GM10847 (cell line): ENCODE results near the gene ARHGEF26.

Experiments
- POLR2A ChIP-seq: IDR thresholded peaks from 2 replicates; pipeline ENCODE4 v1.6.1; 2011; ENCODE audit not compliant: insufficient read length; ENCODE audit errors: extremely low read depth

Gene ARHGEF26

DNA sequence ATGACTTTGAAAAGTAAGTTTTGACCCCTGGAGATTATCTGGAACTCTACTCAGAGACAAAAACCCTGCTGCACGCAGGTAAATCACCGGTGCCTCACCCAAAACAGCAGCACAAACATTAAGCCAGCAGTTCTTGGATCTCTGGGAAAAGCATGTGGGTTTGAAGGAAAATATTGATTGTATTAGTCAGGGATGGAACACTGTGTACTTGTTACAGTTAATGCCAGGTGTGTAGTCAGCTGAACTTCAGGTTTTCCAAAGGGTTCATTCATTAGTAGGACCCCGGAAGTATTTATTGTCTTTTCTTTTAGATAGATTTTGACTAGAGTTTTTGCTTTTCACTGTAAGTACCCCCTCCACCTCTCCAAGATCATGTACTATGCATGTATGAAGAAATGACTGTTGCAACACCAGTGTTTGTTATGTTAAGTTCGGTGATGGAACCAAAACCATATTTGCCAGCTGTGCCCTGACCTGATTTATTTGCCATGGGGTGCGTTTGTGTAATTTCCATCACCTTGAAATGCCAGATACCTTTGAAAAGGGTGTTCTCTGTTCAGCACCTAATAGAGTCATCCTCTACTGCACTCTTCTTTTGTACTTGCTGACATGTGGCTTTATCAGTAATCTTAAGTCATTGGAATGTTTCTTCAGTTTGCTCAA, 14.5 kb downstream of the ARHGEF26 start:
- no peak for TF ChIP-seq POLR2A

DNA sequence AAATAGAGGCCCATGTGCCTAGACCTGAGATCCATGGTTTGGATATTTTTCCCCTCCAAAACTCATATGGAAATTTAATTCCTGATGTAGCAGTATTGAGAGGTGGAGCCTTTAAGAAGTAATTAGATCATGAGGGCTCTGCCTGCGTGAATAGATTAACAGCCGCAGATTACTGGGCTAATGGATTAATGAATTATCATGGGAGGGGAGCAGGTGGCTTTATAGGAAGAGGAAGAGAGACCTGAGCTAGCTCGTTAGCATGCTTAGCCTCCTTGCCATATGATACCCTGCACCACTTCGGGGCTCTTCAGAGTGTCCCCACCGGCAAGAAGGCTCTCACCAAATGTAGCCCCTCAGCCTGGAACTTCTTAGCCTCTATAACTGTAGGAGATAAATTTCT, 15.8 kb downstream of the ARHGEF26 start:
- no peak for TF ChIP-seq POLR2A

DNA sequence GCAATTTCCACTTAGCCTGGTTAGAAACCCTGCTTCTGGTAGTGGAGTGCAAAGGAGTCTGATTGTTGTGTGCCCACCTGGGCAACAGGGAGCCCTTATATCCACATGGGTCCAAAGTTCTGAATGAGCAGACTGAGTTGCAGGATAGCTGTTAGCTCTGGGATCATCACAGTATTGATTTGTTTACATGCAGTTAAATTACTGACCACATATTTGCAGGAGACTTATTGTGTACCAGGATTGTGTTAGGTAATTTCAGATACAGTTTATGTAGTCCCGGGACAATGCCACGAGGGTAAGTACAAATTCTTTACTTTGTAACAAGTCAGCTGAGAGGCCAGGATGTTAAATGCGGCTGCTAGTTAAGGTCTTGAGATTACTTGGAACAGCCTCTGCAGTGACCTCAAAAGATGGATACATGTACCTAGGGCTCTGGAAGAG, 18.8 kb downstream of the ARHGEF26 start:
- TF ChIP-seq POLR2A, result no peak

DNA sequence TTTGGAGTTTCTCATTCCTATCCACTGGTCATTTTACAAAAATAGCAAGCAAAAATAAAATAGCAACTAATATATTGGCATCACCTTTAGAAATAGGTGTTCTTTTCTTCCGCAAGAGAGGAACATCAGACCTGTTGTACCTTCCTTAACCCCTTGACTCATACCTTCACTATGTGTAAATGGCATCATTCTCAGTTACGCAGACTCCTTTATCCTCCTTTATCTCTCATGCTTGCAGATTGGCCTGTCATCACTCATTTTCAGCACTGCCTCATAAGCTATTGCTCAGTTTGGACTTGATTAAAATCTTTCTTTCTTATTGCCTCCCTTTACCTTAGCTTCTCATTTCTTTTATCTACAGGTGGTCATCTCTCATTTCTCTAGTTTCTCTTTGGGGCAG, 21.4 kb downstream of the ARHGEF26 start:
- no peak for TF ChIP-seq POLR2A

DNA sequence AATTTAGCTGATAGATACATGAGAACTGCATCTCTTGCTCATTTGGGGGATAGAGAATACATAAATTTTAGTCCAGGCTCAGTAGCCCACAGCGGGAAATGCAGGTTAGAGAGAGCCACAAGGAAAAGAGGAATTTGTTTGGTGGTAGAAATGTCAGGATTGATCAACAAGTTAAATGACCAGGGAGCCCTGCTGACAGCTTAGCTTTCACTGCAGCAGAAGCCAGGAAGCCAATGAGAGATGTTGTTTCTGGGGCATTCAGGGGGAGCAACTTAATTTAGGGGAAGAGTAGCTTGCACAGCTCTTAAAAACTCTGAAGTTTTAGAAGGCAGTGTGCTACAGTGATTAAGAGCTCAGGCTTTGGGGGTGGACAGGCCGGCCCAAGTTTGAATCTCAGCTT, 22.7 kb downstream of the ARHGEF26 start:
- no peak for TF ChIP-seq POLR2A

DNA sequence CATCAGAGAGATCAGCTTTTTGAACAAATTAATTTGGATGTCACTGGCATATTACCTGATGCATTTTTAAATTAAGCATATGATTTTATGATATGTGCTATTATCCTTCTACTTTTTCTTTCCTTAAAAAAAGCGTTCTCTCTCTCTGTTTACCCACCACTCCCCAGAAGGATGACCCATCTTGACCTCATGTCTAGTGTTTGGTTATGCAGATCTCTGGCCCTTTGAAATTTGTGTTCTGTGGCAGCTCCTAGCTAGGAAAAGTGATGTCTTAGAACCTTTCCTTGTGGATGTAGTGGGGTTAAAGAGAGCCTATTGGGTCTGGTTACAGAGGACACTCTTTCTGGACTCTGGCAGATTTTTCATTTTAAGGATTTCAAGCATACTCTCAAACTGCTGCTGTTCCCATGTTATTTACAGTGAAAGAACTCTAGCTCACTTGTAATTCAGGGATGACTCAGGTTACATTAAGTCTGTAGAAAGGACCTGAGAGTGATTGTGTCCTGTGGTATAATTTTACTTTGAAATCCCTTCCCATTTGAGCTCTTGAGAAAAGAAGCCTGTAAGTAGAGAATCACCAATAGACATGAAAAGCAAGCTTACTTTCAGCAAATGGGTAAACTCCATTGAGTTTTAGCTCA, 23.8 kb downstream of the ARHGEF26 start:
- TF ChIP-seq POLR2A, result no peak

DNA sequence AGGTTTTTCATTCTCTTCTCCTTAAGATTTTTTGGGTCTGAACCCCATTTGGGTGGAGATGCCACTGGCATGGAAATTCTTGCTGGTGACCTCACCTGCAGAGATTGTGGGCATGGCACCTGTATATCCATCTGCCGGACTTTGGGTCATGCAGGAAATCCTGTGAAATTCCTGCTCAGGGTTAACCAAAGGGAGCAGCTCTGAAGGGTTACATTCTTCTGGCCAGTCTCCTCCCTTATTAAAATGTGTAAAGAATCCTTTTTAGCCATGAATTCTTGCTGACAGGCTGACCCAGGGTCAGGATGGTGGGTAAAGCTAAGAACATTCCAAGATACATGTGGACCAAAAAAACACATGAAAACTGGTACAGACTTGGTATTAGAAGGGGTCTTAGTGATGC, 27.4 kb downstream of the ARHGEF26 start:
- no peak for TF ChIP-seq POLR2A

DNA sequence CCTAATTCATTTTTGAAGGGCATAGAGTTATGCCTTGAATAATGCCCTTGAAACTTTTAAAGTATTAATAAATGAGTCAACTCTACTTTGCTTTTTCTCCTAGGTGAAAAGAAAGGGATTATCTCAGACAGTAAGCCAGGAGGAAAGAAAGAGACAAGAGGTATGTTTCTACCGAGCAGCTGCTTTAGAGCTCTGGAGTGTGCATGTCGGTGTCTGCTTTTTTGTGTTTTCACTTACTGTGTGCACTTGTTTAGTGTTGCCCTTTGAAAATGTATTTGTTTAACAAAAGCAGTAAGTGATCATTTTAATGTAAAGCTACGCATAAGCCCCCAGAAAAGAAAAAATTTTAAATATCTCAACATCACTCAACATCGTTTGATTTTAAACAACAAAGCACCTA, 28.1 kb downstream of the ARHGEF26 start:
- no peak for TF ChIP-seq POLR2A

DNA sequence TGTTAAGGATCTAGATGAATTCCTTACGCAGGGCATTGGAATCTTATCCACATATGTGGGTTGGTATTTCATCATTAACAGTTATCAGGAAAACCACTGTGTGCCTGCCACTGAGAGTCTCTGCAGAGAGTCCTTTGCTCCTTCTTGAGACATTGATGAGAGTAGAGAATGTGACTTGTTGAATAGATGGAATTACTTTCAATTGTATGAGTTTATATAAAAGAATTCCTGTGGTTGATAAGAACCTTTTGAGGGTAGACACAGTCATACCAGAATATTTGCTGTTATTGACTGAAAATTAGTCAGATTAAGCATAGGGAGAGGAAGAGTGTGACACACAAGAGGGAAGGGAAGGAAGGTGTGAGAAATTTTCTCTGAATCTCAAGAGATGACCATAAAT, 30.8 kb downstream of the ARHGEF26 start:
- no peak for TF ChIP-seq POLR2A

DNA sequence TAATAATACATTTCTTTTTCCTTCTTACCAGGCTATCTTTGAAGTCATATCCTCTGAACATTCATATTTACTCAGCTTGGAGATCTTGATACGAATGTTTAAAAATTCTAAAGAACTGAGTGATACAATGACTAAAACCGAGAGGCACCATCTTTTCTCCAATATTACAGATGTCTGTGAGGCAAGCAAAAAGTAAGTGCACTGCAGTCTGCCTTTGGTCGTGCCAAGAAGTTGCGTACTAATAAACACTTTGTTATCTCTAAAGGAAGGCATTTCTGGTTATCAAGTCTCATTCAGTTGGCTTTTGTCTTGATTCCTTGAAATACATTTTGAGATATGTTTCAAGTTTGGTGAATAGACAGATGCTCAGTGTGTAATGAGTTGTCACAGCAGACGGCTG, 31.6 kb downstream of the ARHGEF26 start:
- no peak for TF ChIP-seq POLR2A

DNA sequence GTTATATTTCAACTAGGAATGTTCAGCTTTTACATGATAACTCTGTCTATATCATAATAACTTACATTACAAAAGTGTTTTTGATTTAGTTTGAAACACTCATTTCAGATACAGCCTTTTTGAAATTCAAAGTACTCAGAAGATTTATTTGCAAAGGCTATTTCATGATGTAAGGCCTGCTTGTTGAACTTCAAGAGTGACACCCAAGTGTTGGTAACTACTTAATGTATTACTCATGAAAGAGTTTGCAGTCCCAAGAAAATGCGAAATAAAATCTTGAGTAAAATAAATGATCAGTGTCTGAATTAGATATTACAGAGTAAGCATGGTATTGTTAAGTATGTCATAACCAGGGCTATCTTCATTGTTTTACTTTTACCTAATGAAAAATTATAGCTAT, 35.3 kb downstream of the ARHGEF26 start:
- no peak for TF ChIP-seq POLR2A

DNA sequence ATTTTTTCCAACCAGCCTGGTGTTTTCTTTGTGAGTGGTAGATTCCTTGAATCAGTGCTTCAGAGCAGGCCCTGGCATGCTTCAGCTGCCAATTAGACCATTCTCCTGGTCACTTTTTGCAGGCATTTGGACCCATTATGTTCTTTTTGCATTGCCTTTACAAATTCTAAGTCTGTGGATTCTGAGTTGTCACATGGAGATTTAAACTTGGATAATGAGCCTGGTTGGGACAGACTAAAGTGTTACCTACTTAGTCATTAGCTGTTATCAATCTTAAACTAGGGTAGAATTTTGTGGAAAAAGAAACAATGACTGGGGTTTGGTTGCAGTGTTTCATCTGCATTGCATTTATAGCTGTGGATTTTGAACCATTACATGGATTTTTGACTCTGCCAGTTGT, 40.6 kb downstream of the ARHGEF26 start:
- no peak for TF ChIP-seq POLR2A

DNA sequence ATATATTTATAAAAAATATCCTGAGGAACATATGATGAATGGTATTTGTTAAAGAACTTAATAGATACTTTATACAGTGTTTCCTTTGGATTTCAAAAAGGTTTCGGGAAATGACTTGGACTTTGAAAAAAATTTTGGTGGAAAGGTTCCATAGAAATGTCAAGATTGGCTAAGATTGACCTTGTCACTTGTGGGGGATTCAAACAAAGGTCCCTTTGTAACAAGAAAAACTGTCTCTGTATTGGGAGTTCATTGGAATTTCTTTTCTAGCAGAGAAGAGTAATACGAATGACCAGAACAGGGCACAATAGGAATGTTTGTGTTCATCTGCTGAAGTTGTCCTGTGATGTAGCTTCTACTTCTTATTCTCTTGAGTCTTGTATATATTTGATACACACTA, 43.2 kb downstream of the ARHGEF26 start:
- TF ChIP-seq POLR2A, result no peak

DNA sequence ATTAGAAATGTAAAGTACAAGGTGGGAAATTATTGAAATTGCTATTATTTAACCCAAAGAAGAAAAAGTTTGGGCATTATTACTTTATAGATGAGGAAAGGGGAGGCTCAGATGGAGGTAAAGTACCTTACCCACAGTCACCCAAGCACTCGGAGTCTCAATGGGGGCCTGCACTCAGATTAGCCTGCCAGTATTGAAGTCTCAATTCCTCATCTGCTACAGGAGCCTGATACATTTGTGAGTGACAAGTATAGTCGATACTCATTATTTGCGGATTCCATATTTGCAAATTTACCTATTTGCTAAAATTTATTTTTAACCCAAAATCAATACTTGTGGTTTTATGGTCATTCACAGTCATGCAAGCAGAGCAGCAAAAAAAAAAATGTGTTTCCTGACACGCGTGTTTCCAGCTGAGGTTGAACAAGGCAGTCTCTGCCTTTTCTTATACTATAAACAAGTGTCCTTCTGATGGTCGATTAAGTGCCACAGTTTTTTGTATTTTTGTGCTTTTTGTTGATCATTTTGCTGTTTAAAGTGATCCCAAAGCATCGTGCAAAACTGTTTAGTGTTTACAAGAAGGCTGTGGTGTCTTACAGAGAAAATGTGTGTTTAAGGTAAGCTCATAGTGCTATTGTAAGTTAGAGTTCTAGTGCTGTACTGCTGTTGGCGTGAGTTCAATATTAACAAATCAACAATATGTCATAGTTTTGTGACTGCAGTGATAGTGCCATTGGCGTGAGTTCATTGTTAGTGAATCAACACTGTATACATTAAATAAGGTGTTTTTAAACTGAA, 48.0 kb downstream of the ARHGEF26 start:
- no peak for TF ChIP-seq POLR2A

DNA sequence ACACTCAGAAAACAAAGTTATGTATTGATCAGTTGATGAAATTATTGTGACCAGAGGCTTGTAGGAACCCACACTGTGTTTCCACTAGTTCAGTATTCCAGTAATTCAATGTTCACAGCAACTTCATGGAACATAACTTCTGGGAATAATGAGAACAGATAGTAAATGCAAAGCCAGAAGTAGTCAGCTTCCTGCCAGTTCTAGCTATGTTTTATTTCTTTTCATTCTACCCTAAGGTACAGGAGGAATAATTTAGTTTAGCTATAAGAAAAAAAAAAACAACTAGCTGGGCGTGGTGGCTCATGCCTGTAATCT, 48.6 kb downstream of the ARHGEF26 start:
- TF ChIP-seq POLR2A, result no peak

DNA sequence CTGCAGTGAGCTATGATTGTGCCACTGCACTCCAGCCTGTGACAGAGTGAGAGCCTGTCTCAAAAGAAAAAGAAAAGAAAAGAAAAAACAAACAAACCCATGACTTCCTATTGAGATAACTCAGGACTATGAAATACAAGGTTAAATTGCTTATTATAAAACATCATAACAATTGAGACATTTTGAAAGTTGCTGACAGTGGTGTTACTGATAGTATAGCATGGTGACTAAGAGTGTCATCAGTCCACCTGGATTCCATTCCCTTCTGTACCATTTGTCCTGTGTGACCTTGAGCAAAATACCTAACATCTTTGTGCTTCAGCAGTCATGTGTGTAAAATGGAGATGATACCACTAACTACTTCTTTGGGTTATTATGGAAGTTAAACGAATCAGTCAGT, 49.1 kb downstream of the ARHGEF26 start:
- no peak for TF ChIP-seq POLR2A
